ENCODE results near the gene RIPOR3. TPM values are rescaled to one million over a fixed set of nuclear protein-coding genes. Genes with fewer than 3 reads are reported as not detected.

Gene RIPOR3
- total and polyA plus RNA-seq, 9 of the 15 experiments (the other 6 are each of a cell fraction or from before 2014, with no cell fraction given) = 3.3 to 62.7 (median 21.4) TPM

DNA sequence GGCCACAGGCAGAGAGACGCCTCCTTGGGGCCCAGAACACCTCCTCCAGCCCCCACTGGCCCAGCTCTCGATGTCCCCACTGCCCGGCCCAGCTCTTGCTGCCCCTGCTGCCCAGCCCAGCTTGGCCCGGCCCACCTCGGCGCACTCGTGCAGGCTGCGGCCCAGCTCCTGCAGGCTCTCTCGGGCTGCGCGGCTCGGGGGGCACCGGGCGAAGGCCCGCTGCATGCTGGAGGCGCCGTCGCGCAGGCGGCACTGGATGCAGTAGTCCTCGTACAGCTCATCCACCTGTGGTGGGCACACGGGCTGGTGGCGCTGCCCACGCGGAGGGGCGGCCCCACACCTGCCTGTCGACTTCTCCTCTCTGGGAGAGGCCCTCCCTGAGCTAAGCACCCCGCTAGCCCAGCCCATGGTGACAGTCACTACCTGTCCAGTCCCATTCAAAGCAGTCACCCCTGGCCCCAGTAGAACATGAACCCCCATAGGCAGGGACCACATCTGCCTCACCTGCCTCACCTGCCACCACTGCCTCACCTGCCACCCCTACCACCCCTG is 81.8 kb downstream of the RIPOR3 start (continued):
- TF ChIP-seq, protein P1, sequence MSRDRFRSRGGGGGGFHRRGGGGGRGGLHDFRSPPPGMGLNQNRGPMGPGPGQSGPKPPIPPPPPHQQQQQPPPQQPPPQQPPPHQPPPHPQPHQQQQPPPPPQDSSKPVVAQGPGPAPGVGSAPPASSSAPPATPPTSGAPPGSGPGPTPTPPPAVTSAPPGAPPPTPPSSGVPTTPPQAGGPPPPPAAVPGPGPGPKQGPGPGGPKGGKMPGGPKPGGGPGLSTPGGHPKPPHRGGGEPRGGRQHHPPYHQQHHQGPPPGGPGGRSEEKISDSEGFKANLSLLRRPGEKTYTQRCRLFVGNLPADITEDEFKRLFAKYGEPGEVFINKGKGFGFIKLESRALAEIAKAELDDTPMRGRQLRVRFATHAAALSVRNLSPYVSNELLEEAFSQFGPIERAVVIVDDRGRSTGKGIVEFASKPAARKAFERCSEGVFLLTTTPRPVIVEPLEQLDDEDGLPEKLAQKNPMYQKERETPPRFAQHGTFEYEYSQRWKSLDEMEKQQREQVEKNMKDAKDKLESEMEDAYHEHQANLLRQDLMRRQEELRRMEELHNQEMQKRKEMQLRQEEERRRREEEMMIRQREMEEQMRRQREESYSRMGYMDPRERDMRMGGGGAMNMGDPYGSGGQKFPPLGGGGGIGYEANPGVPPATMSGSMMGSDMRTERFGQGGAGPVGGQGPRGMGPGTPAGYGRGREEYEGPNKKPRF (IDR thresholded peaks at IDR 0.05; ENCODE audit: low read depth, low read length) = no peak
- TF ChIP-seq MECOM (CRISPR knock-in tag; IDR thresholded peaks at IDR 0.05) (no peak), ARNT (IDR thresholded peaks at IDR 0.05) (no peak), SMARCA4 (IDR thresholded peaks at IDR 0.05) (no peak), NFXL1 (CRISPR knock-in tag; IDR thresholded peaks at IDR 0.05) (no peak), HNRNPL (IDR thresholded peaks at IDR 0.05; ENCODE audit: low read depth, low read length) (0 out of 2 replicates have a peak, but pooled peaks have one; percentile 25), PURB (CRISPR knock-in tag; IDR thresholded peaks at IDR 0.05; ENCODE audit: low read depth) (no peak), ZSCAN32 (CRISPR knock-in tag; IDR thresholded peaks at IDR 0.05) (no peak)
- TF ChIP-seq, protein P2, sequence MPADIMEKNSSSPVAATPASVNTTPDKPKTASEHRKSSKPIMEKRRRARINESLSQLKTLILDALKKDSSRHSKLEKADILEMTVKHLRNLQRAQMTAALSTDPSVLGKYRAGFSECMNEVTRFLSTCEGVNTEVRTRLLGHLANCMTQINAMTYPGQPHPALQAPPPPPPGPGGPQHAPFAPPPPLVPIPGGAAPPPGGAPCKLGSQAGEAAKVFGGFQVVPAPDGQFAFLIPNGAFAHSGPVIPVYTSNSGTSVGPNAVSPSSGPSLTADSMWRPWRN (IDR thresholded peaks at IDR 0.05; ENCODE audit: low read depth) = no peak
- TF ChIP-seq, protein P3, sequence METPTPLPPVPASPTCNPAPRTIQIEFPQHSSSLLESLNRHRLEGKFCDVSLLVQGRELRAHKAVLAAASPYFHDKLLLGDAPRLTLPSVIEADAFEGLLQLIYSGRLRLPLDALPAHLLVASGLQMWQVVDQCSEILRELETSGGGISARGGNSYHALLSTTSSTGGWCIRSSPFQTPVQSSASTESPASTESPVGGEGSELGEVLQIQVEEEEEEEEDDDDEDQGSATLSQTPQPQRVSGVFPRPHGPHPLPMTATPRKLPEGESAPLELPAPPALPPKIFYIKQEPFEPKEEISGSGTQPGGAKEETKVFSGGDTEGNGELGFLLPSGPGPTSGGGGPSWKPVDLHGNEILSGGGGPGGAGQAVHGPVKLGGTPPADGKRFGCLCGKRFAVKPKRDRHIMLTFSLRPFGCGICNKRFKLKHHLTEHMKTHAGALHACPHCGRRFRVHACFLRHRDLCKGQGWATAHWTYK (CRISPR knock-in tag; IDR thresholded peaks at IDR 0.05) = no peak
- TF ChIP-seq, protein P4, sequence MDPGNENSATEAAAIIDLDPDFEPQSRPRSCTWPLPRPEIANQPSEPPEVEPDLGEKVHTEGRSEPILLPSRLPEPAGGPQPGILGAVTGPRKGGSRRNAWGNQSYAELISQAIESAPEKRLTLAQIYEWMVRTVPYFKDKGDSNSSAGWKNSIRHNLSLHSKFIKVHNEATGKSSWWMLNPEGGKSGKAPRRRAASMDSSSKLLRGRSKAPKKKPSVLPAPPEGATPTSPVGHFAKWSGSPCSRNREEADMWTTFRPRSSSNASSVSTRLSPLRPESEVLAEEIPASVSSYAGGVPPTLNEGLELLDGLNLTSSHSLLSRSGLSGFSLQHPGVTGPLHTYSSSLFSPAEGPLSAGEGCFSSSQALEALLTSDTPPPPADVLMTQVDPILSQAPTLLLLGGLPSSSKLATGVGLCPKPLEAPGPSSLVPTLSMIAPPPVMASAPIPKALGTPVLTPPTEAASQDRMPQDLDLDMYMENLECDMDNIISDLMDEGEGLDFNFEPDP (CRISPR knock-in tag; IDR thresholded peaks at IDR 0.05) = no peak

Measured in K562 (cell line).